ENCODE data around the gene SLC5A11.

Gene SLC5A11

DNA sequence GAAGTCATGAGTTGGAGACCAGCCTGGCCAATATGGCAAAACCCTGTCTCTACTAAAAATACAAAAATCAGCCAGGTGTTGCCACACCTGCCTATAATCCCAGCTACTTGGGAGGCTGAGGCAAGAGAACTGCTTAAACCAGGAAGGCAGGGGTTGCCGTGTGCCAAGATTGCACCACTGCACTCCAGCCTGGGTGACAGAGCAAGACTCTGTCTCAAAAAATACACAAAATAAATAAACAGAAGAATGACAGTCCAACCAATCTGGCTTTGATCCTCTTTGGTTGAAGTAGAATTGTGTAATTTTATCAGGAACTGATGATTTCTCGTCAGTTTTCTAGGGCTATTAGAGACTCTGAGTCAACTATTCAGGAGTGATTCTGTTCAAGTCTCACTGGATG lies 79.4 kb downstream of the SLC5A11 start:
- no peak for DNase-seq

DNA sequence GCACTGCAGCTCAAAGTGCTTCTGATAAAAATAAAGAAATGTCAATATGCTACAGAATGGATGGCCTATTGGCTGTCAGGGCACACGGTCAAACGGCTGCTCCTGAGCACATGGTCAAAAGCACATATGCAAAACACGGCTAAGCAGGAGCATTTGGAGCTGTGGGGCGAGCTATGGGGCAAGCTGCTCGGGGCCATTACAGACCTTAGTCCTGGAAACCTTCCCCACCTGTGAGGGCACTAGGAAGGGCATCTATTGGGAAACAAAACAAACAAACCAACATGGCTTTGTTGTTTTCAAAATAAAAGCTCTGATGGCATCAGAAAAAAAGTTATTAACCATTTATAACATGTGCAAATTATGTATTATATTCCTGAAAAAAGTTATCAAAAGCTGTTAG lies 83.6 kb downstream of the SLC5A11 start:
- DNase-seq, result peak; percentile 70

DNA sequence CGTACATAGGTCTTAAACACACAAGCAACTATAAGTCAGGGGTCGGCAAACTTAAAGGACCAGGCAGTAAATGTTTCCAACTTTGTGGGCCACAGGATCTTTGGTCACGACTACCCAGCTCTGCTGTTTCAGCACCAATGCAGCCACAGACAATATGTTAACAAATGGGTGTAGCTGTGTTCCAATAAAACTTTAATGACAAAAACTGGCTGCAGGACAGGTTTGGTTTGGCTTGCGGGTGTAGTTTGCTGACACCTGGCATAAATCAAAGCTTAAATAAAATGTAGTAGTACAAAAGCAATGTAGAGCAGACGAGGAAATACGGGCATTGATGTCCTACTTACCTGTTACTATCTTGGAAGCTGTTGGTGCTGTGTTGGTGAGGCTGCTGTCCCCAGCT lies 84.7 kb downstream of the SLC5A11 start:
- DNase-seq, result no peak

DNA sequence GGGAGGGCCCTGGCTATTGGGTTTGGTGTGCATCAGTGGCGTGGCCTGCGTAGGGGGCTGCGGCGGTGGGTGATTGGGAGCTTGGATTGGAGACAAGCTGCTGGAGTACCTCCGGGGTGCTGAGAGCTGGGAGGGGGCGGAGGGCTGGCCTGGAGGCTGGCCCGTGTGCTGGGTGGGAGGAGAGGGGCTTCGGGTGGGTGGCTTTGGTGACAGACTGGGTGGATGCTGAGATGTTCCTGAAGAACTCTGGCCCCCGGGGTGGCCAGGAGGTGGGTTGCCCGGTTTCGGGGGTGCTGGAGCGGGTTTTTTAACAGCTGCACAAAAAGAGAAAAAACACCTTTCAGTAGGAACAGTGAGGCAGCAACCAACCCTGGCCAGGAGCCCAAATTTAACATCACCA lies 85.3 kb downstream of the SLC5A11 start:
- no peak for DNase-seq

DNA sequence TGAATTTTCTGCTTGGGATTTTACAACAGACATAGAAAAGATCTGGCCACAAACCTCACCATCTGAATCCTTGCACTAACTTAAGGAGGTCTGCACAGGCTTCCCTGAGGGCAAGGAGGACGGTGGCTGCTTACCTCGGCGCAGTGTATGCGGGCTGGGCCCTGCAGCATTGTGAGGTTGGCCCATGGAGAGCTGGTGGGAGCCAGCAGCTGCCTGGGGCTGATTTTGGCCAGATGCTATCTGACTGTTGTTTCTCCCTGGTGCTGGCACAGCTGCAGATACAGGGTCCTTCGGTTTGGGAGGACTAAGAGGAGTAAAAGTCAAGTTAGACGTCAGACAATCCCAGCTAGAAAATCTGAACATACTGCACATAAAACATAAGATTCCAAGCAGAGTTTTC lies 89.6 kb downstream of the SLC5A11 start:
- DNase-seq, result no peak

DNA sequence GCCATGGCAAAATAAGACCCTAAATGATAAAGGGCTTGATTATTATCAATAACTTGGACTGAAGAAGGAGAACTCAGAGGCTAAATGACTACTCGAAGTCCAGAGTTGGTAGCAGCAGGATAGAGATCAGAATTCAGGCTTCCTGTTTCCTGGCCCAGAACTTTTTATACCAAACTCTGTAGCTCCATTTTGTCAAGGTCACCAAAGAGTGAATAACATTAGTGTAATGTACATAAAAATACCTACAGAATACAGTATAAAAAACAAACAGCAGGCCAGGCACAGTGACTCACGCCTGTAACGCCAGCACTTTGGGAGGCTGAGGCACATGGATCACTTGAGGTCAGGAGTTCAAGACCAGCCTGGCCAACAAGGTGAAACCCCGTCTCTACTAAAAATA lies 90.4 kb downstream of the SLC5A11 start:
- no peak for DNase-seq

DNA sequence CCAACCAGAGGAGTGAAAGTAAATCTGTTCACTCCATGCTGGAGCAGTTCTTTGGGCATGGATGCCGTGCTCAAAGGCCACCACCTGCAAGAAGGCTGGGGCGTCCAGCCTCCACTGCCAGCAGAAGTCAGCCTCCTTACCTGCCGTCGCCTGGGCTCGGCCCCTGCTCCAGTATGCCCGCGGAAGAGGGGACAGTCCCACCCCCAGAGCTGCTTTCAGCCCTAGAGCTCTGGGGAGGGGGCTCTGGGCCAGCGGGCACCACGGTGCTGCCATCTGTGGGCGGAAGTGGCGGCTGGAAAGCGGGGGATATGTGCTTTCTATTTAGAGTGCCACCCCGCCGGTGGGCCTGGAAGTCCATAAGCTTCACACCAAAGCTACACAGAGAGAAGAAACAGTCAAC lies 93.5 kb downstream of the SLC5A11 start:
- no peak for DNase-seq

DNA sequence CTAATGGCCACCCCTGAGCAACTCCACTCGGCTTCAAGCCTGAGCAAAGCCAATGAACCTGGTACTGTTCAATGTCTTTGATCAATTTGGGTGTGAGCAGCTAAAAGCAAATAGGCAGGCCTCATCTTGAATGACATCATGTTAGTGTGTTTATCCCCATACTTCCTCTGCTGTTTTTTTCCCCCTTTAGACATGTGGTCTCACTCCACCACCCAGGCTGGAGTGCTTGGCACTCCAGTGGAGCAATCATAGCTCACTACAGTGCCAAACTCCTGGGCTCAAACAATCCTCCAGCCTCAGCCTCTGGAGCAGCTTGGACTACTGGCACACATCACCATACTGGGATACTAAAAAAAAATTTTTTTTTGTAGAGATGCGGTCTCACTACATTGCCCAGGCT lies 94.0 kb downstream of the SLC5A11 start:
- no peak for DNase-seq

DNA sequence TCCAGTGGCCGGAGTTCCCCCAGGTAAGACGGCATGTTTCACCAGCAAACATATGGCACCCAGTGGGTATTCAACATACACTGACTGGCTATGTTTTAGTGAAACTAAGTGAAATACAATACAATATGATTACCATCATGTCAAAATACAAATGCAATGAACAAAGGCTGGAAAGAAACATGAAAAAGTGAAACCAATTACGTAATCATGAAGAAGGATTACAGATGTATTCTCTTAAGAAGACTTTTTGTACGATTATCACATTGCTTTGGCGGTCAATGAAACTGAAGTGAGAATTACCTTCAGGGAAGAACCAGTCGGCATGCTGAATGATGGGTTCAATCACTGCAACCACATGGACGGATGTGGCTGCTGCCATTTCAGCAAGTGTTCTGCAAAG lies 97.7 kb downstream of the SLC5A11 start:
- DNase-seq, result no peak

DNA sequence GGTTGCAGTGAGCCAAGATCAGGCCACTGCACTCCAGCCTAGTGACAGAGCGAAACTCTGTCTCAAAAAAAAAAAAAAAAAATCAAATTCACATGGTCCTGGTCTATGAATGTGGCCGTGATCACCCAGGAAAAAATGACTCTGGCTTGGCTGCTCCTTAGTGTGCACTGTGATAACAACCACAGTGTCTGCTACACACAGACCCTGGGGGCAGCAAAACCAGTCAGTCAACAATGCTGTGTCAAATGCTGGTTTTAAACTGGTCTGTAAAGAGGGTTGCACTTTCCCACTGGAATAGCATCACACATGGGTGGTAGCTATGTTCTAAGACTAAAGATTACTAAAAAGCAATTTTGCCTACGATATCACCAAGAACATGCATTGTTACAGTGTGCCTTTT lies 98.4 kb downstream of the SLC5A11 start:
- no peak for DNase-seq

DNA sequence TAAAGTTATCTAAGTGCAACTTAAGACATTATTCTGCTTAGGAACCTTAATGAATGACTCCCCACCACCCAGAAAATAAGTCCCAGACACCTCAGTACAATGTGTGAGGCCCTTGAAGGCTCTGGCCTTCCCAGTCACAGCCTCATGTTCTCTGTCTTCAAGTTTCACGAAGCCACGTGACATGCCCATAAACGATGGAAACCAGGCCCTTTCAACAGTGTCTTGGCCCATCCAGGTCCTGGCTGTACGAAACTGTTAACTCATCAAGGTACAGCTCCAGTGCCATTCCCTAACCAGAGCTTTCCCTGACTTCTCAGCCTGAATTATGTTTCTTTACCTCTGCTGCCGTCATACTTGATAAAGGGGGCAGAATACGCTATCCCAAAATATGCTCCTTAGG lies 100.4 kb downstream of the SLC5A11 start:
- no peak for DNase-seq

DNA sequence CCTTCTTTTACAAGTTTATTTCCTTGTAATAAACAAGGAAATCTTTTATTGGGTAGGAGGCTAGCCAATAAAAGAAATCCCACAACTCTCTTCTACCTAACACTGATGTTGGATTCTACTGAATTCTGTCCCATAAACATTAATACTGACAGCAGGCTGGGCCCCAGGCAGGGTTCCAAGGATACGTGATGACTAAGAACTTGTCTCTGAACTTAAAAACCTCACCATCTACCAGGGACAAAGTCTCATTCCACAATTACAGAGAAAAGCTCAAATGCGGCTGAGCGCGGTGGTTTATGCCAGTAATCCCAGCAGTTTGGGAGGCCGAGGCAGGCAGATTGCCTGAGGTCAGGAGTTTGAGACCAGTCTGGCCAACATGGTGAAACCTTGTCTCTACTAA lies 104.5 kb downstream of the SLC5A11 start:
- DNase-seq, result no peak

DNA sequence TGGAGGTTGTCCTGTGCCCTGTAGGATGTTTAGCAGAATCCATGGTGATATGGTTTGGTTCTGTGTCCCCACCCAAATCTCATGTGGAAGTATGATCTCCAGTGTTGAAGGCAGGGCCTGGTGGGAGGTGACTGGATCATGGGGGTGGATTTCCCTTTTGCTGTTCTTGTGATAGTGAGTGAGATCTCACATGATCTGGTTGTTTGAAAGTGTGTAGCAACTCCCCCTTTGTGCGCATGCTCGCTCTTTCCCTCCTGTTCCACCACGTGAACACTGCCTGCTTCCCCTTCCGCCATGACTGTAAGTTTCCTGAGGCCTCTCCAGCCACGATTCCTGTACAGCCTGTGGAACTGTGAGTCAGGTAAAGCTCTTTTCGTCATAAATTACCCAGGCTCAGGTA lies 107.5 kb downstream of the SLC5A11 start:
- DNase-seq, result no peak

DNA sequence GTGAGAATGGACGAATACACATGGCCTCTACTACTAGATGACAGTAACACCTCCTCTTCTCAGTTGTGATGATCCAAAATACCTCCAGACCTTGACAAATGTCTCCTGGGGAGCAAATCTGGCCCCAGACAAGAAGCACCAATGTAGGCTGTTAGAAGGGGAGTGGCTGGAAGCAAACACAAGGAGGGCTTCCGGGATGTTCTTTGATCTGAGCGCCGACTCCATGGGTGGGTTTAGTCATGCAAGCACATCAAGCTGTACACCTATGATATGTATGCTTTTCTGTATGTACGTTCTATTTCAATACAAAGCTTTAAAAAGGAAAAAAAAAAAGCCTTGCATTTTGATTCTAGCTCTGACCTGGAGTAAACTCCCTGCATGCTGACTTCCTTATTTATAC lies 108.0 kb downstream of the SLC5A11 start:
- no peak for DNase-seq

DNA sequence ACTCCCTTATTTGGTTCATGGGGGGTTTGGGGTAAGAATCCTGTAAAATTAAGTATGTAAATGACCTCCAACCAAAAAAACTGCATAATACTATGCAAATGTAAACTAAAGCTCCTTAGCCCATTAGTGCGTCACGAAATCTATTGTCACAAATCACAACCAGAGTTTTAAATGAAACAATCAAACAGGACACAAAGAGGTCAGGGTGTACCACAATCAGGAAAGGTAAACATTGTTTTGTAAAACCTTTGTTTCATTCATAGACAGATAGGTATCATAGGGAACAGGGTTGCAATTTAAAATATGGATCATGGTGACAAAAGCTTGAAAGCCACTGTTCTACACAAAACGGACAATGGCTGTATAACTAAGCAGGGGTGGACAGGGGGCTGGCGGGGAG lies 108.4 kb downstream of the SLC5A11 start:
- no peak for DNase-seq

DNA sequence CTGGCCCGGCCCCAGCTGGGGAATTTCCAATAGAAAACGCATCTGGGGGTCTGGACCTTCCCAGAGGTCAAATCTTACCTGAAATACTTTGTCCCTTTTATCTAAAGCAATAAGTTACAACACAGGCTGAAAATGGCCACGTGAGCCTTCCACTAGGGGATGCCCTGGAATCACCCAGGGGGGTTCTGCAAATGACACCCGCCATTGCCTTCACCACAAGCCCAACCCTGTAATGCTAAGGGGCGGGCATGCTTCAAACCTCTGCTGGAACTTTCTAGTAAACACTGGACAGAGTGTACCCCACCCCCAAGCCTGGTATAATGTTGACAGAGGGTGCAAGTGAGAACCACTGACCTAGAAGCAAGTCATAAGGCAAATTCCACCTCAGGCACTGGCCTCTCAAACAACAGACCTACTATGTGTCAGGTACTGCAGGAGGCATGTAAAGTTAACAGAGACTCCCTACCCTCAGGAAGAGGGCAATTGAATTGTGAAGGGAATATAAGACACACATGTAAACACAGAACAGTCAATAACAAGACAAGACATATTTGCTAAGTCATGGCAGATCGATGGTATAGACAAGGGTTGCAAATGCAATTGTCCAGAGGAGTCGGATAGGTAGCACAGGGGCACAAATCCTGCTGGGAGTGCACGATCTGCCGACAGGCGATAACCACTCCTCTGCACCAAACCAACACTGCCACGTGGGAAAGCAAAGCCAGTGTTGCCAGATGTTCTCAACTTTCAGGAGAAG lies 110.4 kb downstream of the SLC5A11 start:
- no peak for DNase-seq

DNA sequence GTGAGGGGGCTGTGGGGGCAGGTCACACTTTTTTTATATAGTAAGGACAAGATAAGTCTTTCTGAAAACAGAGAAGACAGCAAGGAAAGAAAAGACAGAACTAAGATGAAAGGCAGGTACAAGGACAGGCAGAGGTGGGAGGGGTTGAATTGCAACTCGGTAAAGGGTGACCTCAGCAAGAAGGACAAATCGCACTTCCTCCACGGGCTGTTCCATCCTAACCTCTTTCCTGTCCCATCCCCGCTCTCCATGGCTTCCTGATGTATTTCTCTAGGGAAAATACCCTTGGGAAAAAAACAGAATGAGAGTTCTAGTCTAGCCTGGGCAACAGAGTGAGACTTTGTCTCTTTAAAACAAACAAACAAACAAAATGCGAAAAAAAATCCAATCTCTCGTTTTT lies 112.1 kb downstream of the SLC5A11 start:
- no peak for DNase-seq

Data from NCI-H82 (cell line).